HepG2 (cell line): ENCODE data around the gene NELFB. TPM values are rescaled to one million over a fixed set of nuclear protein-coding genes. Genes with fewer than 3 reads are reported as not detected.

ENCODE experiments used
- CBFB ChIP-seq: sonication (generic); formaldehyde crosslinking; IDR thresholded peaks from 2 replicates; pipeline ENCODE4 v1.4.0; 2020; ENCODE audit warnings: missing genetic modification reagents
- DMAP1 ChIP-seq: IDR thresholded peaks from 2 replicates; pipeline ENCODE4 v1.6.1; 2016
- ELK4 ChIP-seq: sonication (generic); formaldehyde crosslinking; IDR thresholded peaks from 2 replicates; pipeline ENCODE4 v1.9.0; 2021; ENCODE audit warnings: missing genetic modification reagents, borderline replicate concordance
- GPN1 ChIP-seq: sonication (generic); formaldehyde crosslinking; IDR thresholded peaks from 2 replicates; pipeline ENCODE4 v1.5.1; 2020; ENCODE audit warnings: missing genetic modification reagents, borderline replicate concordance
- HINFP ChIP-seq: sonication (generic); formaldehyde crosslinking; IDR thresholded peaks from 2 replicates; pipeline ENCODE4 v1.4.0; 2020; ENCODE audit warnings: low read depth, mild to moderate bottlenecking, missing genetic modification reagents
- KAT2B ChIP-seq: fragments of 150-350 bp; IDR thresholded peaks from 2 replicates; pipeline ENCODE4 v1.6.1; 2014; ENCODE audit warnings: low read depth, low read length, borderline replicate concordance
- KDM2A ChIP-seq: sonication (generic); formaldehyde crosslinking; IDR thresholded peaks from 2 replicates; pipeline ENCODE4 v1.4.0; 2020; ENCODE audit warnings: low read depth, missing genetic modification reagents, borderline replicate concordance
- MAF1 ChIP-seq: sonication (generic); formaldehyde crosslinking; IDR thresholded peaks from 2 replicates; pipeline ENCODE4 v1.5.0; 2020; ENCODE audit warnings: missing genetic modification reagents, borderline replicate concordance
- PITX1 ChIP-seq: sonication (generic); formaldehyde crosslinking; IDR thresholded peaks from 2 replicates; pipeline ENCODE4 v1.5.1; 2020; ENCODE audit warnings: mild to moderate bottlenecking, missing genetic modification reagents
- RFX3 ChIP-seq: IDR thresholded peaks from 2 replicates; pipeline ENCODE4 v1.6.1; 2016; ENCODE audit warnings: missing biosample characterization, missing genetic modification reagents
- SALL2 ChIP-seq: sonication (generic); formaldehyde crosslinking; IDR thresholded peaks from 2 replicates; pipeline ENCODE4 v1.8.1; 2023; ENCODE audit warnings: mild to moderate bottlenecking, missing genetic modification reagents, inconsistent platforms
- SP2 ChIP-seq: sonication (generic); formaldehyde crosslinking; IDR thresholded peaks from 2 replicates; pipeline ENCODE4 v1.5.1; 2020; ENCODE audit warnings: mild to moderate bottlenecking, missing genetic modification reagents
- SP5 ChIP-seq: IDR thresholded peaks from 2 replicates; pipeline ENCODE4 v1.6.1; 2016; ENCODE audit warnings: low read depth, borderline replicate concordance
- SRY ChIP-seq: sonication (generic); formaldehyde crosslinking; IDR thresholded peaks from 2 replicates; pipeline ENCODE4 v1.8.0; 2022; ENCODE audit warnings: mild to moderate bottlenecking, missing genetic modification reagents
- TBX3 ChIP-seq: fragments of 450-650 bp; IDR thresholded peaks from 2 replicates; pipeline ENCODE4 v1.6.1; 2017; ENCODE audit warnings: antibody characterized with exemption, mild to moderate bottlenecking, inconsistent platforms, borderline replicate concordance
- ZBTB38 ChIP-seq: sonication (generic); formaldehyde crosslinking; IDR thresholded peaks from 2 replicates; pipeline ENCODE4 v1.5.1; 2020; ENCODE audit warnings: mild to moderate bottlenecking, missing genetic modification reagents
- ZBTB43 ChIP-seq: sonication (generic); formaldehyde crosslinking; conservative IDR thresholded peaks from 2 replicates; pipeline ENCODE4 v1.4.0; 2020; ENCODE audit warnings: missing genetic modification reagents
- ZKSCAN1 ChIP-seq: fragments of 150-350 bp; IDR thresholded peaks from 2 replicates; pipeline ENCODE4 v1.6.1; 2014; ENCODE audit warnings: low read length
- ZKSCAN5 ChIP-seq: sonication (generic); formaldehyde crosslinking; IDR thresholded peaks from 2 replicates; pipeline ENCODE4 v1.5.1; 2020; ENCODE audit warnings: mild to moderate bottlenecking, missing genetic modification reagents
- ZNF101 ChIP-seq: sonication (generic); formaldehyde crosslinking; IDR thresholded peaks from 2 replicates; pipeline ENCODE4 v1.4.0; 2020; ENCODE audit warnings: mild to moderate bottlenecking, low read depth, missing genetic modification reagents, borderline replicate concordance
- ZNF143 ChIP-seq: sonication (generic); formaldehyde crosslinking; IDR thresholded peaks from 2 replicates; pipeline ENCODE4 v1.4.0; 2020; ENCODE audit warnings: missing genetic modification reagents
- ZNF20 ChIP-seq: sonication (generic); formaldehyde crosslinking; IDR thresholded peaks from 2 replicates; pipeline ENCODE4 v1.4.0; 2020; ENCODE audit warnings: mild to moderate bottlenecking, moderate library complexity, missing genetic modification reagents
- ZNF224 ChIP-seq: sonication (generic); formaldehyde crosslinking; IDR thresholded peaks from 2 replicates; pipeline ENCODE4 v1.5.0; 2020; ENCODE audit warnings: mild to moderate bottlenecking, missing genetic modification reagents
- ZNF251 ChIP-seq: sonication (generic); formaldehyde crosslinking; IDR thresholded peaks from 2 replicates; pipeline ENCODE4 v1.9.0; 2021; ENCODE audit warnings: mild to moderate bottlenecking, missing genetic modification reagents
- ZNF263 ChIP-seq: sonication (generic); formaldehyde crosslinking; IDR thresholded peaks from 2 replicates; pipeline ENCODE4 v1.4.0; 2020; ENCODE audit warnings: missing genetic modification reagents
- ZNF382 ChIP-seq: sonication (generic); formaldehyde crosslinking; IDR thresholded peaks from 2 replicates; pipeline ENCODE4 v1.5.0; 2020; ENCODE audit warnings: missing genetic modification reagents, mild to moderate bottlenecking, borderline replicate concordance
- ZNF615 ChIP-seq: sonication (generic); formaldehyde crosslinking; IDR thresholded peaks from 2 replicates; pipeline ENCODE4 v1.5.0; 2020; ENCODE audit warnings: mild to moderate bottlenecking, missing genetic modification reagents, borderline replicate concordance
- ZSCAN25 ChIP-seq: sonication (generic); formaldehyde crosslinking; IDR thresholded peaks from 2 replicates; pipeline ENCODE4 v1.8.0; 2022; ENCODE audit warnings: mild to moderate bottlenecking, missing genetic modification reagents
- polyA plus RNA-seq, 8 experiments: library from polyadenylated mRNA; depleted of rRNA in 3 of 8; stranded (reverse) in 7 of 8; unstranded in 1 of 8; fragments of >200 nt; fragmentation: Illumina TruSeq in 4 of 8; extraction: Trizol in 4 of 8; gene quantifications; 2 replicates each; pipeline versions ENCODE4 v1.2.1 to v1.2.3, GENCODE V29; 2011 to 2016; ENCODE audit warnings: low read depth in 4 of 8, missing spikeins in 1 of 8, mixed read lengths in 1 of 8; ENCODE audit not compliant: insufficient read depth in 1 of 8
- total RNA-seq, 5 experiments: library from RNA; depleted of rRNA; stranded (reverse); fragments of >200 nt; fragmentation: Illumina TruSeq; extraction: Trizol; gene quantifications; 2 replicates each; pipeline ENCODE4 v1.2.3, GENCODE V29; 2016; ENCODE audit warnings: low read depth in 1 of 5

NELFB gene
- total and polyA plus RNA-seq, 2 of the 13 experiments (the other 11 are each of a cell fraction or from before 2014, with no cell fraction given), result 26.5 to 45.8 TPM

GRCh38 chr9:137235424-137236237 lies 19.5 kb upstream of the NELFB start (continued):
- TF ChIP-seq CBFB (CRISPR knock-in tag) (peak; percentile 19; the same call in 1 of the 2 replicates), TBX3 (no peak), ZNF224 (CRISPR knock-in tag) (no peak; the same call in 1 of the 2 replicates), ZKSCAN5 (no peak), ZBTB38 (no peak), ZNF251 (no peak), ELK4 (CRISPR knock-in tag) (no peak), SRY (peak; percentile 8; the same call in 1 of the 2 replicates), DMAP1 (CRISPR knock-in tag) (no peak), KDM2A (CRISPR knock-in tag) (peak; percentile 68), MAF1 (CRISPR knock-in tag) (0 out of 2 replicates have a peak, but pooled peaks have one; percentile 51), HINFP (no peak), ZBTB43 (CRISPR knock-in tag) (0 out of 2 replicates have a peak, but pooled peaks have one; percentile 38), RFX3 (CRISPR knock-in tag) (no peak), ZNF143 (CRISPR knock-in tag) (peak; percentile 55; the same call in 1 of the 2 replicates), GPN1 (CRISPR knock-in tag) (no peak), ZNF101 (CRISPR knock-in tag) (no peak), SALL2 (CRISPR knock-in tag) (no peak), ZNF382 (no peak), ZNF20 (no peak), SP2 (CRISPR knock-in tag) (peak; percentile 29; the same call in 1 of the 2 replicates), ZSCAN25 (peak; percentile 88), ZNF615 (CRISPR knock-in tag) (no peak), ZKSCAN1 (no peak), SP5 (peak; percentile 28; the same call in 1 of the 2 replicates), PITX1 (CRISPR knock-in tag) (no peak), KAT2B (no peak), ZNF263 (CRISPR knock-in tag) (no peak; the same call in 1 of the 2 replicates)
